Neutrophil (primary cell): ENCODE measurements around the gene LRRTM4.

Experiments used
- H3K27ac ChIP-seq: fragments of 200-600 bp; sonication (generic); 2 replicates; pipeline ENCODE4 v1.5.1; 2016; ENCODE audit warnings: mild to moderate bottlenecking, moderate library complexity
- H3K27me3 ChIP-seq: fragments of 200-600 bp; sonication (generic); 2 replicates; pipeline ENCODE4 v1.6.0; 2016; ENCODE audit warnings: mild to moderate bottlenecking
- H3K36me3 ChIP-seq: fragments of 200-600 bp; sonication (generic); 2 replicates; pipeline ENCODE4 v1.5.1; 2017
- H3K4me1 ChIP-seq, 2 experiments: fragments of 200-600 bp in 1 of 2; sonication (generic) in 1 of 2; 1 replicate in 1 of 2; 2 replicates in 1 of 2; pipeline versions ENCODE4 v1.5.1 to v1.6.1; 2013 to 2016; ENCODE audit warnings: low read depth in 1 of 2, low read length in 1 of 2, mild to moderate bottlenecking in 1 of 2, moderate library complexity in 1 of 2; ENCODE audit not compliant: control insufficient read depth in 1 of 2, insufficient read depth in 1 of 2
- H3K4me3 ChIP-seq, 2 experiments: fragments of 200-600 bp in 1 of 2; sonication (generic) in 1 of 2; 1 replicate in 1 of 2; 2 replicates in 1 of 2; pipeline ENCODE4 v1.5.1; 2013 to 2016; ENCODE audit warnings: low read depth in 1 of 2, low read length in 1 of 2, mild to moderate bottlenecking in 1 of 2, moderate library complexity in 1 of 2
- H3K9me3 ChIP-seq: fragments of 200-600 bp; sonication (generic); 2 replicates; pipeline ENCODE4 v1.5.1; 2016
- CTCF ChIP-seq: fragments of 200-600 bp; sonication (generic); IDR thresholded peaks from 2 replicates; pipeline ENCODE4 v1.5.1; 2016; ENCODE audit warnings: antibody characterized with exemption

LRRTM4 gene

GRCh38 chr2:76745605-76746004 is 776.6 kb downstream of the LRRTM4 start:
- Histone ChIP-seq H3K9me3 (no peaks in the 10 kb centered on the region), H3K36me3 (no peaks in the 10 kb centered on the region), H3K27me3 (no peaks in the 10 kb centered on the region), H3K4me1 (no peaks in the 10 kb centered on the region), H3K27ac (no peak overlapping the region), H3K4me3 (no peak overlapping the region)
- no peak for TF ChIP-seq CTCF

GRCh38 chr2:76737607-76738006 is 784.6 kb downstream of the LRRTM4 start:
- H3K36me3 ChIP-seq: no peaks in the 10 kb centered on the region
- H3K9me3 ChIP-seq: no peaks in the 10 kb centered on the region
- no peaks in the 10 kb centered on the region for H3K4me1 ChIP-seq
- no peak for TF ChIP-seq CTCF
- no peak overlapping the region for H3K27ac ChIP-seq
- no peaks in the 10 kb centered on the region for H3K27me3 ChIP-seq
- H3K4me3 ChIP-seq: no peak overlapping the region

GRCh38 chr2:76733736-76734135 is 788.4 kb downstream of the LRRTM4 start:
- Histone ChIP-seq H3K4me1 (no peaks in the 10 kb centered on the region), H3K4me3 (no peak overlapping the region), H3K27ac (no peak overlapping the region), H3K27me3 (no peaks in the 10 kb centered on the region), H3K9me3 (no peaks in the 10 kb centered on the region), H3K36me3 (no peaks in the 10 kb centered on the region)
- TF ChIP-seq CTCF: no peak

- Histone ChIP-seq H3K36me3 (no peaks in the 10 kb centered on the region), H3K4me3 (no peak overlapping the region), H3K27me3 (no peaks in the 10 kb centered on the region), H3K27ac (no peak overlapping the region), H3K4me1 (no peaks in the 10 kb centered on the region), H3K9me3 (no peaks in the 10 kb centered on the region)
- no peak for TF ChIP-seq CTCF
These were observed 791.0 kb downstream of the LRRTM4 start for GRCh38 chr2:76731157-76731556.

- Histone ChIP-seq H3K36me3 (no peaks in the 10 kb centered on the region), H3K27ac (no peak overlapping the region), H3K4me1 (no peaks in the 10 kb centered on the region), H3K9me3 (no peaks in the 10 kb centered on the region), H3K4me3 (no peak overlapping the region), H3K27me3 (no peaks in the 10 kb centered on the region)
- TF ChIP-seq CTCF: no peak
These were observed 792.2 kb downstream of the LRRTM4 start for GRCh38 chr2:76730021-76730420.

- Histone ChIP-seq H3K36me3 (no peaks in the 10 kb centered on the region), H3K4me3 (no peak overlapping the region), H3K4me1 (no peaks in the 10 kb centered on the region), H3K27me3 (no peaks in the 10 kb centered on the region), H3K9me3 (no peaks in the 10 kb centered on the region), H3K27ac (no peak overlapping the region)
- TF ChIP-seq CTCF: no peak
These were observed 801.0 kb downstream of the LRRTM4 start for GRCh38 chr2:76721226-76721625.
